ENCODE results near the gene SMIM10L2A. TPM values are rescaled to one million over a fixed set of nuclear protein-coding genes. Genes with fewer than 3 reads are reported as not detected.

Gene SMIM10L2A
- total RNA-seq, 1 donor from 2014 or later = 9.5 TPM

- H3K27me3 Mint-ChIP-seq = no peaks in the 10 kb centered on the region
- peaks cover 20% of the 10 kb centered on the region for H3K9me3 Mint-ChIP-seq (ENCODE audit: low read depth)
- no peak overlapping the region for H3K4me3 Mint-ChIP-seq (ENCODE audit: low read depth)
- no peak for DNase-seq (ENCODE audit: low spot score, unreplicated experiment)
- H3K36me3 Mint-ChIP-seq (ENCODE audit: insufficient read depth) = no peaks in the 10 kb centered on the region
- H3K4me1 Mint-ChIP-seq (ENCODE audit: low read depth) = no peaks in the 10 kb centered on the region
- no peak for TF ChIP-seq CTCF (IDR thresholded peaks at IDR 0.05; ENCODE audit: unreplicated experiment)
- no peak overlapping the region for H3K27ac Mint-ChIP-seq
Measured at GRCh38 chrX:135388841-135389240, 32.9 kb upstream of the SMIM10L2A start.

- no peak overlapping the region for H3K27ac Mint-ChIP-seq
- no peaks in the 10 kb centered on the region for H3K36me3 Mint-ChIP-seq (ENCODE audit: insufficient read depth)
- H3K4me3 Mint-ChIP-seq (ENCODE audit: low read depth) = no peak overlapping the region
- no peak for TF ChIP-seq CTCF (IDR thresholded peaks at IDR 0.05; ENCODE audit: unreplicated experiment)
- H3K27me3 Mint-ChIP-seq = no peaks in the 10 kb centered on the region
- no peaks in the 10 kb centered on the region for H3K4me1 Mint-ChIP-seq (ENCODE audit: low read depth)
- no peak for DNase-seq (ENCODE audit: low spot score, unreplicated experiment)
- peaks cover 20% of the 10 kb centered on the region for H3K9me3 Mint-ChIP-seq (ENCODE audit: low read depth)
Measured at GRCh38 chrX:135389243-135389642, 32.5 kb upstream of the SMIM10L2A start.

- no peaks in the 10 kb centered on the region for H3K36me3 Mint-ChIP-seq (ENCODE audit: insufficient read depth)
- peaks cover 21% of the 10 kb centered on the region for H3K9me3 Mint-ChIP-seq (ENCODE audit: low read depth)
- no peak for DNase-seq (ENCODE audit: low spot score, unreplicated experiment)
- no peak overlapping the region for H3K4me3 Mint-ChIP-seq (ENCODE audit: low read depth)
- H3K4me1 Mint-ChIP-seq (ENCODE audit: low read depth) = no peaks in the 10 kb centered on the region
- no peak overlapping the region for H3K27ac Mint-ChIP-seq
- H3K27me3 Mint-ChIP-seq = no peaks in the 10 kb centered on the region
- no peak for TF ChIP-seq CTCF (IDR thresholded peaks at IDR 0.05; ENCODE audit: unreplicated experiment)
Measured at GRCh38 chrX:135389717-135390116, 32.0 kb upstream of the SMIM10L2A start.

- Mint-ChIP-seq H3K27me3 (no peaks in the 10 kb centered on the region), H3K27ac (no peak overlapping the region), H3K9me3 (ENCODE audit: low read depth) (peaks cover 25% of the 10 kb centered on the region), H3K4me3 (ENCODE audit: low read depth) (no peak overlapping the region), H3K36me3 (ENCODE audit: insufficient read depth) (no peaks in the 10 kb centered on the region), H3K4me1 (ENCODE audit: low read depth) (no peaks in the 10 kb centered on the region)
- no peak for DNase-seq (ENCODE audit: low spot score, unreplicated experiment)
- no peak for TF ChIP-seq CTCF (IDR thresholded peaks at IDR 0.05; ENCODE audit: unreplicated experiment)
Measured at GRCh38 chrX:135391734-135392133, 30.0 kb upstream of the SMIM10L2A start.

GRCh38 chrX:135393051-135393450, 28.7 kb upstream of the SMIM10L2A start:
- Mint-ChIP-seq H3K27me3 (no peaks in the 10 kb centered on the region), H3K27ac (no peak overlapping the region), H3K36me3 (ENCODE audit: insufficient read depth) (no peaks in the 10 kb centered on the region), H3K4me1 (ENCODE audit: low read depth) (no peaks in the 10 kb centered on the region), H3K4me3 (ENCODE audit: low read depth) (no peak overlapping the region), H3K9me3 (ENCODE audit: low read depth) (peaks cover 27% of the 10 kb centered on the region)
- DNase-seq (ENCODE audit: low spot score, unreplicated experiment) = no peak
- TF ChIP-seq CTCF (IDR thresholded peaks at IDR 0.05; ENCODE audit: unreplicated experiment) = no peak

Measured in progenitor cell of endocrine pancreas (in vitro differentiated cells).